Peyer's patch (tissue), 4 donors: ENCODE measurements around the gene TMEM109.

Experiments used
- CTCF ChIP-seq, 6 experiments: fragments of 450-650 bp in 4 of 6; fragments of 200-600 bp in 2 of 6; sonication (generic) in 1 of 6; IDR thresholded peaks; one replicate each; pipeline ENCODE4 v1.5.1; 2017 to 2019; ENCODE audit warnings: antibody characterized with exemption in 6 of 6, mild to moderate bottlenecking in 3 of 6, moderate library complexity in 1 of 6
- POLR2A ChIP-seq, 2 donors: fragments of 450-650 bp; IDR thresholded peaks; one replicate each; pipeline ENCODE4 v1.5.1; 2017; ENCODE audit warnings: antibody characterized with exemption in 2 of 2, mild to moderate bottlenecking in 2 of 2, moderate library complexity in 2 of 2

GRCh38 chr11:60966890-60967289 is 52.9 kb downstream of the TMEM109 start:
- TF ChIP-seq CTCF (IDR thresholded peaks at IDR 0.05) (no peak), POLR2A (IDR thresholded peaks at IDR 0.05) (no peak)
